Measurements from ENCODE around the gene GRIN3A. TPM values are rescaled to one million over a fixed set of nuclear protein-coding genes. Genes with fewer than 3 reads are reported as not detected.

GRIN3A gene
- total RNA-seq, 1 experiment from 2014 or later: 0.02 TPM

DNA sequence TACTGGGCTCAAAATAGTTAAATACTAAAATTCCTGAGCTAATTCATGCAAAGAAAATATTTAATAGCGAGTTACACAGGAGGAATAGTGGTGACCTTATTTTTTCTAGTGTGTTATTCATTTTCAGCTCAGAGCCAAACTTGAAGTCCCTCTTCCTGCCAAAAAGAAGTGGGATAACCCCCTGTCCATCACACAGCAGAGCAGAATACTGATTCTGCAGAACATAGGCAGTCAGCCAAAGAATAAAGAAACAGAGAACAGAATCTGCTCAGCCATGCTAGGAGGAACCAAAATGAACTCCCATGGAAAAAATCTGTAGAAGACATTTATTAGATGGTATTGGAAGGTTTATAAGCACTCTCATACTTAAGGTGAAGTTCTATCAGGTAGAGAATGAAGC, 49.4 kb upstream of the GRIN3A start (continued):
- TF ChIP-seq, protein P1, sequence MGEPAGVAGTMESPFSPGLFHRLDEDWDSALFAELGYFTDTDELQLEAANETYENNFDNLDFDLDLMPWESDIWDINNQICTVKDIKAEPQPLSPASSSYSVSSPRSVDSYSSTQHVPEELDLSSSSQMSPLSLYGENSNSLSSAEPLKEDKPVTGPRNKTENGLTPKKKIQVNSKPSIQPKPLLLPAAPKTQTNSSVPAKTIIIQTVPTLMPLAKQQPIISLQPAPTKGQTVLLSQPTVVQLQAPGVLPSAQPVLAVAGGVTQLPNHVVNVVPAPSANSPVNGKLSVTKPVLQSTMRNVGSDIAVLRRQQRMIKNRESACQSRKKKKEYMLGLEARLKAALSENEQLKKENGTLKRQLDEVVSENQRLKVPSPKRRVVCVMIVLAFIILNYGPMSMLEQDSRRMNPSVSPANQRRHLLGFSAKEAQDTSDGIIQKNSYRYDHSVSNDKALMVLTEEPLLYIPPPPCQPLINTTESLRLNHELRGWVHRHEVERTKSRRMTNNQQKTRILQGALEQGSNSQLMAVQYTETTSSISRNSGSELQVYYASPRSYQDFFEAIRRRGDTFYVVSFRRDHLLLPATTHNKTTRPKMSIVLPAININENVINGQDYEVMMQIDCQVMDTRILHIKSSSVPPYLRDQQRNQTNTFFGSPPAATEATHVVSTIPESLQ (CRISPR knock-in tag; IDR thresholded peaks at IDR 0.05): no peak
- TF ChIP-seq, protein P2, sequence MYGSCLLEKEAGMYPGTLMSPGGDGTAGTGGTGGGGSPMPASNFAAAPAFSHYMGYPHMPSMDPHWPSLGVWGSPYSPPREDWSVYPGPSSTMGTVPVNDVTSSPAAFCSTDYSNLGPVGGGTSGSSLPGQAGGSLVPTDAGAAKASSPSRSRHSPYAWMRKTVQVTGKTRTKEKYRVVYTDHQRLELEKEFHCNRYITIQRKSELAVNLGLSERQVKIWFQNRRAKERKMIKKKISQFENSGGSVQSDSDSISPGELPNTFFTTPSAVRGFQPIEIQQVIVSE (CRISPR knock-in tag; IDR thresholded peaks at IDR 0.05; ENCODE audit: borderline replicate concordance): no peak
- TF ChIP-seq KAT7 (CRISPR knock-in tag; IDR thresholded peaks at IDR 0.05; ENCODE audit: borderline replicate concordance): no peak
- no peak for TF ChIP-seq IRF2 (CRISPR knock-in tag; IDR thresholded peaks at IDR 0.05; ENCODE audit: borderline replicate concordance, low read depth)
- TF ChIP-seq SMAD4 (CRISPR knock-in tag; IDR thresholded peaks at IDR 0.05): no peak

DNA sequence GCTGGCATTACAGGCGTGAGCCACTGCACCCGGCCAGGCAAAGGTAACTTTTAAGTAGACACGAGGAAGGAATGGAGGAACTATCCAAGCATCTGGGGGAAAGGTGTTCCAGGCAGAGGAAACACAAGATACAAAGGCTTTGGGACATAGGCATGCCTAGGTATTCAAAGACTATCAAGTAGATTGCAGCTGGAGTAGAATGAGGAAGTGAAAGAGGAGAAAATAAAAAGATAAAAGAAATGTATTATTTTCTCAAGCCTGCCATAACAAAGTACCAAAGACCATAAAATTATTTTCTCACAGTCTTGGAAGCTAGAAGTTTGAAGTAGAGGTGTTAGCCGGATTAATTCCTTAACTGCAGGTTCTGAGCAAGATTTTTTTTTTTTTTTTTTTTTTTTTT, 39.9 kb upstream of the GRIN3A start:
- H3K4me3 Mint-ChIP-seq: no peak overlapping the region
- H3K27me3 Mint-ChIP-seq (ENCODE audit: low read depth): no peaks in the 10 kb centered on the region
- no peaks in the 10 kb centered on the region for H3K36me3 Mint-ChIP-seq
- CTCF ChIA-PET: no interaction called here
- no peaks in the 10 kb centered on the region for H3K4me1 Mint-ChIP-seq
- H3K9me3 Mint-ChIP-seq: no peaks in the 10 kb centered on the region
- POLR2A ChIA-PET: interaction anchor here (0.7 kb wide), 2 partner anchors 113 to 529 kb away, joined by 5 to 8 read pairs; no protein-coding TSS in a partner anchor
- no peak for DNase-seq (ENCODE audit: low spot score)
- no peak for ATAC-seq
- TF ChIP-seq ZNF416 (CRISPR knock-in tag; IDR thresholded peaks at IDR 0.05): no peak
- no peak for TF ChIP-seq NFYB (CRISPR knock-in tag; conservative IDR thresholded peaks at IDR 0.05; ENCODE audit: low read depth)
- no peak for TF ChIP-seq ESRRA (CRISPR knock-in tag; IDR thresholded peaks at IDR 0.05; ENCODE audit: borderline replicate concordance)
- TF ChIP-seq CREB1 (CRISPR knock-in tag; IDR thresholded peaks at IDR 0.05): no peak
- TF ChIP-seq, protein P2 (CRISPR knock-in tag; IDR thresholded peaks at IDR 0.05; ENCODE audit: borderline replicate concordance): no peak
- TF ChIP-seq, protein P3, sequence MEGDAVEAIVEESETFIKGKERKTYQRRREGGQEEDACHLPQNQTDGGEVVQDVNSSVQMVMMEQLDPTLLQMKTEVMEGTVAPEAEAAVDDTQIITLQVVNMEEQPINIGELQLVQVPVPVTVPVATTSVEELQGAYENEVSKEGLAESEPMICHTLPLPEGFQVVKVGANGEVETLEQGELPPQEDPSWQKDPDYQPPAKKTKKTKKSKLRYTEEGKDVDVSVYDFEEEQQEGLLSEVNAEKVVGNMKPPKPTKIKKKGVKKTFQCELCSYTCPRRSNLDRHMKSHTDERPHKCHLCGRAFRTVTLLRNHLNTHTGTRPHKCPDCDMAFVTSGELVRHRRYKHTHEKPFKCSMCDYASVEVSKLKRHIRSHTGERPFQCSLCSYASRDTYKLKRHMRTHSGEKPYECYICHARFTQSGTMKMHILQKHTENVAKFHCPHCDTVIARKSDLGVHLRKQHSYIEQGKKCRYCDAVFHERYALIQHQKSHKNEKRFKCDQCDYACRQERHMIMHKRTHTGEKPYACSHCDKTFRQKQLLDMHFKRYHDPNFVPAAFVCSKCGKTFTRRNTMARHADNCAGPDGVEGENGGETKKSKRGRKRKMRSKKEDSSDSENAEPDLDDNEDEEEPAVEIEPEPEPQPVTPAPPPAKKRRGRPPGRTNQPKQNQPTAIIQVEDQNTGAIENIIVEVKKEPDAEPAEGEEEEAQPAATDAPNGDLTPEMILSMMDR (IDR thresholded peaks at IDR 0.05): no peak
- TF ChIP-seq, protein P1 (CRISPR knock-in tag; IDR thresholded peaks at IDR 0.05): no peak
- TF ChIP-seq, protein P4, sequence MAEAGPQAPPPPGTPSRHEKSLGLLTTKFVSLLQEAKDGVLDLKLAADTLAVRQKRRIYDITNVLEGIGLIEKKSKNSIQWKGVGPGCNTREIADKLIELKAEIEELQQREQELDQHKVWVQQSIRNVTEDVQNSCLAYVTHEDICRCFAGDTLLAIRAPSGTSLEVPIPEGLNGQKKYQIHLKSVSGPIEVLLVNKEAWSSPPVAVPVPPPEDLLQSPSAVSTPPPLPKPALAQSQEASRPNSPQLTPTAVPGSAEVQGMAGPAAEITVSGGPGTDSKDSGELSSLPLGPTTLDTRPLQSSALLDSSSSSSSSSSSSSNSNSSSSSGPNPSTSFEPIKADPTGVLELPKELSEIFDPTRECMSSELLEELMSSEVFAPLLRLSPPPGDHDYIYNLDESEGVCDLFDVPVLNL (CRISPR knock-in tag; IDR thresholded peaks at IDR 0.05; ENCODE audit: borderline replicate concordance, low read depth): no peak
- TF ChIP-seq FOXJ3 (CRISPR knock-in tag; IDR thresholded peaks at IDR 0.05; ENCODE audit: borderline replicate concordance): no peak
- TF ChIP-seq SOX15 (CRISPR knock-in tag; IDR thresholded peaks at IDR 0.05): no peak
- no peak for TF ChIP-seq MXD4 (CRISPR knock-in tag; IDR thresholded peaks at IDR 0.05; ENCODE audit: borderline replicate concordance)
- TF ChIP-seq, protein P5, sequence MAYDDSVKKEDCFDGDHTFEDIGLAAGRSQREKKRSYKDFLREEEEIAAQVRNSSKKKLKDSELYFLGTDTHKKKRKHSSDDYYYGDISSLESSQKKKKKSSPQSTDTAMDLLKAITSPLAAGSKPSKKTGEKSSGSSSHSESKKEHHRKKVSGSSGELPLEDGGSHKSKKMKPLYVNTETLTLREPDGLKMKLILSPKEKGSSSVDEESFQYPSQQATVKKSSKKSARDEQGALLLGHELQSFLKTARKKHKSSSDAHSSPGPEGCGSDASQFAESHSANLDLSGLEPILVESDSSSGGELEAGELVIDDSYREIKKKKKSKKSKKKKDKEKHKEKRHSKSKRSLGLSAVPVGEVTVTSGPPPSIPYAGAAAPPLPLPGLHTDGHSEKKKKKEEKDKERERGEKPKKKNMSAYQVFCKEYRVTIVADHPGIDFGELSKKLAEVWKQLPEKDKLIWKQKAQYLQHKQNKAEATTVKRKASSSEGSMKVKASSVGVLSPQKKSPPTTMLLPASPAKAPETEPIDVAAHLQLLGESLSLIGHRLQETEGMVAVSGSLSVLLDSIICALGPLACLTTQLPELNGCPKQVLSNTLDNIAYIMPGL (CRISPR knock-in tag; IDR thresholded peaks at IDR 0.05): no peak
- TF ChIP-seq SP1 (CRISPR knock-in tag; conservative IDR thresholded peaks at IDR 0.05): no peak
- H3K27ac Mint-ChIP-seq: no peak overlapping the region
